ENCODE results near the gene SLC4A1AP. TPM values are rescaled to one million over a fixed set of nuclear protein-coding genes. Genes with fewer than 3 reads are reported as not detected.
"Not testable (repeated sequence)": the region's sequence is repeated elsewhere in the genome, so short reads cannot be mapped to it uniquely, and the experiment has no call there.

Gene SLC4A1AP
- total RNA-seq, 1 experiment from 2014 or later = 49.7 TPM

DNA sequence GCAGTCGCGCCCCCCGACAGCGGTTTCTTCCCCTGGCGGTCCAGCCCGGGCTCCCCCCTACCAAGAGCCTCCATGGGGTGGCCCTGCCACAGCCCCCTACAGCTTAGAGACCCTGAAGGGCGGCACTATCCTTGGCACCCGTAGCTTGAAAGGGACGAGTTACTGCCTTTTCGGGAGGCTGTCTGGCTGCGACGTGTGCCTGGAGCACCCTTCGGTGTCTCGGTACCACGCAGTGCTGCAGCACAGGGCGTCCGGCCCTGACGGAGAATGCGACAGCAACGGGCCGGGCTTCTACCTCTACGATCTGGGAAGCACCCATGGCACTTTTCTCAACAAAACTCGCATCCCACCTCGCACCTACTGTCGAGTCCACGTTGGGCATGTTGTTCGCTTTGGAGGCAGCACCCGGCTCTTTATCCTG is 475 bp downstream of the SLC4A1AP start:
- Histone ChIP-seq H3K27me3 (replicated peaks) (no peaks in the 10 kb centered on the region), H3K4me1 (replicated peaks) (peaks cover 15% of the 10 kb centered on the region), H3K27ac (peak overlapping the region; percentile 74), H3K9me3 (replicated peaks) (no peaks in the 10 kb centered on the region), H3K4me3 (peak overlapping the region; percentile 67), H3K36me3 (peaks cover 59% of the 10 kb centered on the region)
- DNase-seq (ENCODE audit: low read depth in 1 of 2, low spot score in 2 of 2) = no peak

DNA sequence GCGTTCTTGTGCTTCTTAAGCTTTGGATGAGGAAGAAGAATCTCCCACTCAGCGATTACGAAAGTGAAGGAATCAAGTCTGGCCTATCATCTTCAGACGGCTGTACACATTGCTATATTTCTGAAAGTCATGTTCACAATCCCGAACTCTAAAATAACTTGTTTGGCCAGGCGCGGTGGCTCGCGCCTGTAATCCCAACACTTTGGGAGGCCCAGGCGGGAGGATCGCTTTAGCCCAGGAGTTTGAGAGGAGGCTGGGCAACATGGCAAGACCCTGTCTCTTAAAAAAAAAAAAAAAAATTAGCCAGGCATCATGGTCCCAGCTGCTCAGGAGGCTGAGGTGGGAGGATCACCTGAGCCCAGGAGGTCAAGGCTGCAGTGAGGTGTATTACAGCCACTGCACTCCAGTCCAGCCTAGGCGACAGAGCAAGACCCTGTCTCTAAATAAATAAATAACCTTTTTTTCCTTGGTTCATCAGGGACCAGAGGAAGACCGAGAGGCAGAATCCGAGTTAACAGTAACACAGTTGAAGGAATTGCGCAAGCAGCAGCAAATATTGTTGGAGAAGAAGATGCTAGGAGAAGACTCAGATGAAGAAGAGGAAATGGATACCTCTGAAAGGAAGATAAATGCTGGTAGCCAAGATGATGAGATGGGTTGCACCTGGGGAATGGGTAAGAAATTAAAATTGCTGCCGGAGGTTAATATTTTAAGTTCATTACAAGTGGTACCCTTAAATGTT is 1.1 kb downstream of the SLC4A1AP start:
- H3K4me1 ChIP-seq (replicated peaks) = peaks cover 15% of the 10 kb centered on the region
- H3K4me3 ChIP-seq = peak overlapping the region; percentile 67
- H3K9me3 ChIP-seq (replicated peaks) = no peaks in the 10 kb centered on the region
- H3K27ac ChIP-seq = no peak overlapping the region; the same call in 1 of the 2 replicates
- DNase-seq (ENCODE audit: low read depth in 1 of 2, low spot score in 2 of 2) = no peak
- H3K36me3 ChIP-seq = peaks cover 59% of the 10 kb centered on the region
- H3K27me3 ChIP-seq (replicated peaks) = no peaks in the 10 kb centered on the region

GRCh38 chr2:27667446-27667845 is 3.8 kb downstream of the SLC4A1AP start:
- peaks cover 56% of the 10 kb centered on the region for H3K36me3 ChIP-seq
- no peaks in the 10 kb centered on the region for H3K9me3 ChIP-seq (replicated peaks)
- H3K27ac ChIP-seq = no peak overlapping the region
- no peaks in the 10 kb centered on the region for H3K27me3 ChIP-seq (replicated peaks)
- no peak for DNase-seq (ENCODE audit: low read depth in 1 of 2, low spot score in 2 of 2)
- H3K4me1 ChIP-seq (replicated peaks) = peaks cover 13% of the 10 kb centered on the region
- no peak overlapping the region for H3K4me3 ChIP-seq

- DNase-seq (ENCODE audit: low read depth in 1 of 2, low spot score in 2 of 2) = no peak
- Histone ChIP-seq H3K4me1 (replicated peaks) (no peaks in the 10 kb centered on the region), H3K4me3 (no peak overlapping the region), H3K9me3 (replicated peaks) (no peaks in the 10 kb centered on the region), H3K27ac (no peak overlapping the region), H3K27me3 (replicated peaks) (no peaks in the 10 kb centered on the region), H3K36me3 (peaks cover 75% of the 10 kb centered on the region)
Measured at GRCh38 chr2:27671235-27671634, 7.5 kb downstream of the SLC4A1AP start.

DNA sequence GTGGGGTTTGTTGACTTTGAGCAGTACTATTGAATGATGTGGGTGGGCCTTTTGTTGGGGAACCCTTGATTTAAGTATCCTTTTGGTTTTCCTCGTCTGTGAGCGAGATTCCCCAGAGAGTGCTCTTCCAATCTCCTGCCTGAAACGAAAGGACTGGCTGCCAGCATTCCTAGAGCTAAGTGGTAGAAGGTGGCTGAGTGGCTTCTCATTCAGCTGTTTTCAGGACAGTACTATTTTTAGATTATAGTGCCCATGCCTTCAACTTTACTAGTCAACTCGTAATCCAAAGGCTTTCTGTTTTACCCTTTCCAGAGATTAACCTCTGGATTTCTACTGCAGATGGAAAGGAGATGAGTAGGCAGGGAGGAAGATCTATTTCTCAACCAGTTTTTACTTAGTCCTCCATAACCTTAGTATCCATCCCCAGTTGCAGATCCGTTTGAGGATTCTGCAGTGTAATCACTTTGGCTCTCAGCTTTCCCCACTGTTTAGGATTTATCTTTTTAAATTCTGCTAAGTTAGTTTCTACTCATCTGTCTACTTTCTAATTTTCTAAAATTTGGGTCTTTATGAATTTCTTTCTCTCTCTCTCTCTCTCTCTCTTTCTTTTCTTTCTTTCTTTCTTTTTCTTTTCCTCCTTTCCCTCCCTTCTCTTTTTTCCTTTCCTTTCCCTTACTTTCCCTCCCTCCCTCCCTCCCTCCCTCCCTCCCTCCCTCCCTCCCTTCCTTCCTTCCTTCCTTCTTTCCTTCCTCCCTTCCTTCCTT is 9.2 kb downstream of the SLC4A1AP start:
- no peak overlapping the region for H3K4me3 ChIP-seq
- DNase-seq (ENCODE audit: low read depth in 1 of 2, low spot score in 2 of 2) = no peak
- H3K9me3 ChIP-seq (replicated peaks) = no peaks in the 10 kb centered on the region
- peaks cover 84% of the 10 kb centered on the region for H3K36me3 ChIP-seq
- H3K27ac ChIP-seq = no peak overlapping the region
- H3K27me3 ChIP-seq (replicated peaks) = no peaks in the 10 kb centered on the region
- H3K4me1 ChIP-seq (replicated peaks) = no peaks in the 10 kb centered on the region

DNA sequence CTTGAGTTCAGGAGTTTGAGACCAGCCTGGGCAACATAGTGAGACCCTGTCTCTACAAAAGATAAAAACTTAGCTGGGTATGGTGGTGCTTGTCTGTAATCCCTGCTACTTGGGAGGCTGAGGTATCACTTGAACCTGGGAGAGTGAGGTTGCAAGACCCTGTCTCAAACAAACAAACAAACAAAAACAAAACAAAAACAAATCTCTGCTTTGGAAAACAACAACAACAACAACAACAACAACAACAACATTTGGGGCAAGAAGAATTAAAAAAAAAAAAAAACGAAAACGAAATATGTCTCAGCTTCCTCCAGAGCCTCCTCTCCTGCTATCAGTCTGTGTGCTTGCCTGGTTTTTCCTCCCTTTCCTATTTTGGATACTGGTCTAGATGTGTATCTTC is 16.9 kb downstream of the SLC4A1AP start:
- H3K27me3 ChIP-seq (replicated peaks) = no peaks in the 10 kb centered on the region
- peaks cover 31% of the 10 kb centered on the region for H3K4me1 ChIP-seq (replicated peaks)
- no peaks in the 10 kb centered on the region for H3K9me3 ChIP-seq (replicated peaks)
- H3K4me3 ChIP-seq = no peak overlapping the region
- DNase-seq (ENCODE audit: low read depth in 1 of 2, low spot score in 2 of 2) = no peak
- H3K36me3 ChIP-seq = peaks cover 66% of the 10 kb centered on the region
- peak overlapping the region; percentile 87; the same call in 1 of the 2 replicates for H3K27ac ChIP-seq

- Histone ChIP-seq H3K36me3 (peaks cover 63% of the 10 kb centered on the region), H3K4me3 (no peak overlapping the region), H3K4me1 (replicated peaks) (peaks cover 31% of the 10 kb centered on the region), H3K9me3 (replicated peaks) (no peaks in the 10 kb centered on the region), H3K27ac (peak overlapping the region; percentile 87), H3K27me3 (replicated peaks) (no peaks in the 10 kb centered on the region)
- DNase-seq (ENCODE audit: low read depth in 1 of 2, low spot score in 2 of 2) = no peak
Measured at GRCh38 chr2:27681841-27682240, 18.2 kb downstream of the SLC4A1AP start.

DNA sequence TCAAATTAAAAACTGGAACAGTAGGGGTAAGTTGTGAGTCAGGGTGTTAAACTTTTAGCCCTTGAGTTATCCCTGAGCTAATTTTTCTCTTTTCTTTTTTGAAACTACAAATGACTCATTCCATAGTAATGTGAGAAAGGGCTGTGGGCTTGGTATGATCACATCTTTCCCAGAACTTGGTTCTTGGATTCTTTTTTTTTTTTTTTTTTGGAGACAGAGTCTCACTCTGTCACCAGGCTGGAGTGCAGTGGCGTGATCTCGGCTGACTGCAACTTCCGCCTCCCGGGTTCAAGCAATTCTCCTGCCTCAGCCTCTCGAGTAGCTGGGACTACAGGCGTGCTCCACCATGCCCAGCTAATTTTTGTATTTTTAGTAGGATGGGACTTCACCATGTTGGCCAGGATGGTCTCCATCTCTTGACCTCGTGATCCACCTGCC is 18.7 kb downstream of the SLC4A1AP start:
- DNase-seq (ENCODE audit: low read depth in 1 of 2, low spot score in 2 of 2) = peak; percentile 53 to 92
- not testable (repeated sequence) for H3K9me3 ChIP-seq (replicated peaks); H3K27me3 ChIP-seq (replicated peaks); H3K4me3 ChIP-seq
- H3K36me3 ChIP-seq = peaks cover 58% of the 10 kb centered on the region
- H3K27ac ChIP-seq = peak overlapping the region; percentile 87
- peaks cover 31% of the 10 kb centered on the region for H3K4me1 ChIP-seq (replicated peaks)

- H3K4me3 ChIP-seq = no peak overlapping the region
- DNase-seq (ENCODE audit: low read depth in 1 of 2, low spot score in 2 of 2) = peak; percentile 87 to 93
- no peaks in the 10 kb centered on the region for H3K9me3 ChIP-seq (replicated peaks)
- peak overlapping the region; percentile 87 for H3K27ac ChIP-seq
- H3K4me1 ChIP-seq (replicated peaks) = peaks cover 31% of the 10 kb centered on the region
- no peaks in the 10 kb centered on the region for H3K27me3 ChIP-seq (replicated peaks)
- H3K36me3 ChIP-seq = peaks cover 57% of the 10 kb centered on the region
Measured at GRCh38 chr2:27683390-27684071, 19.8 kb downstream of the SLC4A1AP start.

- H3K36me3 ChIP-seq = peaks cover 64% of the 10 kb centered on the region
- not testable (repeated sequence) for DNase-seq (ENCODE audit: low read depth in 1 of 2, low spot score in 2 of 2)
Measured at GRCh38 chr2:27685006-27685405, 21.3 kb downstream of the SLC4A1AP start.

DNA sequence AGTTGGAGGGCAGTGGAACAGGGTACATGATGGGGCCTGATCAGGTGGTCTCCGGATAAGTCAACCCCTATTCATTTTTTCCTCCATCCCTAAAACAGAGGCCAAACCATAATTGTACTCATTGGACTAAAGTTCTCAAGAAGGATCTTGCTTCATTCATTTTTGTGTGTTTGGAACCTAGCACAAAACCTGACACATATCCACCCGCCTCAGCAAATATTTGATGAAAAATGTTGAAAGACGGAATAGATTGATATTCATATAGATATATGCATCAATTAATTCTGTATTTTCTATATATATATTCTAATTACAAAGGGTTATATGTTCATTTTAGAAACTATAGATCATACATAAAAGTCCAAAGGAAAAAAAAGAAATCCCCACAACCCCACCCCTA is 21.9 kb downstream of the SLC4A1AP start:
- no peaks in the 10 kb centered on the region for H3K27me3 ChIP-seq (replicated peaks)
- DNase-seq (ENCODE audit: low read depth in 1 of 2, low spot score in 2 of 2) = no peak
- no peak overlapping the region for H3K27ac ChIP-seq
- H3K4me1 ChIP-seq (replicated peaks) = peaks cover 31% of the 10 kb centered on the region
- no peak overlapping the region for H3K4me3 ChIP-seq
- H3K36me3 ChIP-seq = peaks cover 64% of the 10 kb centered on the region
- H3K9me3 ChIP-seq (replicated peaks) = no peaks in the 10 kb centered on the region

More at GRCh38 chr2:27685006-27685405, 21.3 kb downstream of the SLC4A1AP start:
- not testable (repeated sequence) for H3K9me3 ChIP-seq (replicated peaks); H3K4me3 ChIP-seq; H3K27me3 ChIP-seq (replicated peaks); H3K27ac ChIP-seq
- peaks cover 31% of the 10 kb centered on the region for H3K4me1 ChIP-seq (replicated peaks)

- Histone ChIP-seq H3K4me3 (no peak overlapping the region), H3K27ac (no peak overlapping the region), H3K27me3 (replicated peaks) (no peaks in the 10 kb centered on the region), H3K4me1 (replicated peaks) (peaks cover 16% of the 10 kb centered on the region), H3K36me3 (peaks cover 56% of the 10 kb centered on the region), H3K9me3 (replicated peaks) (no peaks in the 10 kb centered on the region)
- no peak for DNase-seq (ENCODE audit: low read depth in 1 of 2, low spot score in 2 of 2)
Measured at GRCh38 chr2:27687232-27687631, 23.5 kb downstream of the SLC4A1AP start.

- H3K4me1 ChIP-seq (replicated peaks) = no peaks in the 10 kb centered on the region
- no peaks in the 10 kb centered on the region for H3K27me3 ChIP-seq (replicated peaks)
- H3K36me3 ChIP-seq = peaks cover 48% of the 10 kb centered on the region
- H3K4me3 ChIP-seq = no peak overlapping the region
- H3K9me3 ChIP-seq (replicated peaks) = no peaks in the 10 kb centered on the region
- H3K27ac ChIP-seq = no peak overlapping the region
- DNase-seq (ENCODE audit: low read depth in 1 of 2, low spot score in 2 of 2) = no peak
Measured at GRCh38 chr2:27689424-27689823, 25.7 kb downstream of the SLC4A1AP start.

DNA sequence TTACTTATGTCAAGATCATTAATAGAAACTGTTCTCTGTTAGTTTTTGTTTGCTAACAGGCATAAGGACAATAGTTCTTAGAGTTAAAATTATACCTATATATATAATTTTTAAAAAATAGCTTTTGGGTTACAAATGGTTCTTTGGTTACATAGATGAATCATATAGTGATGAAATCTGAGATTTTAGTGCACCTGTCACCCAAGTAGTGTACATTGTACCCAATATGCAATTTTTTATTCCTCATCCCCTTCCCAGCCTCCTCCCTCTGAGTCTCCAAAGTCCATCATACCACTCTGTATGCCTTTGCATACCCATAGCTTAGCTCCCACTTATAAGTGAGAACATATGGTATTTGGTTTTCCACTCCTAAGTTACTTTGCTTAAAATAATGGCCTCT is 26.4 kb downstream of the SLC4A1AP start:
- H3K27ac ChIP-seq = no peak overlapping the region
- H3K27me3 ChIP-seq (replicated peaks) = no peaks in the 10 kb centered on the region
- DNase-seq (ENCODE audit: low read depth in 1 of 2, low spot score in 2 of 2) = no peak
- H3K4me3 ChIP-seq = no peak overlapping the region
- H3K9me3 ChIP-seq (replicated peaks) = no peaks in the 10 kb centered on the region
- no peaks in the 10 kb centered on the region for H3K4me1 ChIP-seq (replicated peaks)
- H3K36me3 ChIP-seq = peaks cover 46% of the 10 kb centered on the region
